Measurements from ENCODE around the gene CAPN9.

The CAPN9 gene

DNA sequence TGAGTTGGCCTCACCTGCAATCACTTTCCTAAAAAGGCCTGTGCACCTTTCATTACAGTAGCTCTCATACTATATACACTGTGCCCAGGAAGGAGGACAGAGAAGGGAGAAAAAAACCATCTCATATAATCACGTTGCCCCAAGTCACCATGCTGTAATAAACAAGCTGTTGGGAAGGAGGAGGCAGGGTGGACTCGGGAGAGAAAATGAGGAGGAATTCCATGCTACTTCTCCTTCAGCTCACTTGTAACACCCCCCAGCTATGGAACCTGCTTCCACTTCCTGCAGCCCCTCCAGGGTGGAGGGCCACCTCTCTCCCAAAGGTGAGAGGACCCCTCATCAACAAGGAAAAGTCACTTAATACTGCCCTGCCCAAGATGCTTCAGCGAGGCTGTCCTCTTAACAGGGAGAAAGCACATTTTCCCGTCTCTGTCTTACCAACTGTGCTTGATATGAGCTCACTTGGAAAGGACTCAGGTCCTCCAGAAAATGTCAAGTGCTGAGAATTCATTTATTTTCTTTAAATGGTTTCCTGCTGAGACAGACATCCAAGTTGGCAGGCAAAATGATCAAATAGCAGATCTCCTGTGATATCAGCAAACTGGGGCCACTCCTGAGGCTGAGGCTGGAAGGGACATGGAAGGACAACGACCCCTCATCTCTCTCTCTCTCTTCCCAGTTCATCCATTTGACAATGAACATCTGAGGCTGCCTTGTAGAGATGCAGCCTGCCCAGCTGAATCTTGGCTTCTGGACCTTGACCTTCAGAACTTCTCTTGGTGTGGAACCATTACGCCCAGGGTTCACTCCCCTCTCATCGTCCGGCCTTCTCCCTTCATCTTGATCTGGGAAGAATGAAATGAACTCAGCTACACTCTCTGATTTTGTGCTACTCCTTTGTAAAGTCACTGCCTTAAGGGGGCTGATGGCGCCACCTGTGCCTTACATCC, 54.0 kb downstream of the CAPN9 start:
- DNase-seq: no peak

DNA sequence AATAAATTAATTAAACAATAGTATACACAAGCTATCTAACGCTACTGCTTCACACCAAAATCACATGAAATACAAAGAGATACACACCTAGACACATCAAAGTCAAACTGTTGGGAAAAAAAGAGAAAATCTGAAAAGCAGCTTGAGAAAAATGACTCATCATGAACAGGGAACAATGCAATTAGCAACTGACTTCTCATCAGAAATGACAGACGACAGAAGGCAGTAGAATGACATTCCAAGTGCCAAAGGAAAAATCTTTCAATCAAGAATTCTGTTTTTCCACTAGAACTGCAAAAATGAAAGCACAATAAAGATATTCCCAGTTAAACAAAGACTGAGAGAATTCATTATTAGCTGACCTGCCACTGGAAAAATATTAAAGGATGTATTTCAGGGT, 57.2 kb downstream of the CAPN9 start:
- no peak for DNase-seq

DNA sequence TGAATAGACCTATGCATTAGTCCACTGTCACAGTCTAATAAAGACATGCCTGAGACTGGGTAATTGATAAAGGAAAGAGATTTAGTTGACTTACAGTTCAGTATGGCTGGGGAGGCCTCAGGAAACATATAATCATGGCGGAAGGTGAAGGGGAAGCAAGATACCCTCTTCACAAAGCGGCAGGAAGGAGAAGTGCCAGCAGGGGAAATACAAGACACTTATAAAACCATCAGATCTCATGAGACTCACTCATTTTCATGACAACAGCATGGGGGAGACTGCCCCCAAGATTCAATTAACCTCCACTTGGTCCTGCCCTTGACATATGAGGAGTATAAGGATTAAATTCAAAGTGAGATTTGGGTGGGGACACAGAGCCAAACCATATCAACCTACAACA, 59.4 kb downstream of the CAPN9 start:
- DNase-seq: no peak

DNA sequence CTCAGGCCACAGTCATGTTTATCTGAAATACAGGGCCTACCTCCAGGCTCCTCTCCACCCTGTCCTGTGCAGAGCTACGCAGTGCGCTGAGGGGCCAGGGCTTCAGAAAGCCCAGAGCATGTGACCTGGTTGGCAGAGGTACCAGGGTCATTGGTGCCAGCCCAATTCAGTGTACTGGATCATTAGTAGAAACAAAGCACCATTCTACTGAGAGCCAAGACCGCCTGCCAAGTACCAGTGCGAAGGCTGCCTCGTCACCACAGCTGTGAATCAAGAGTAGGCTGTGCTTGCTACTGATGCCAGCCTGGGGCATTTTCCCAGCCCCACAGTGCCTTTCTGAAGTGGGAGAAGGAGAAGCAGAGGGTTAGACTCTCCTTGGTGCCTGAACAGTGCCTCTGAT, 59.8 kb downstream of the CAPN9 start:
- no peak for DNase-seq

DNA sequence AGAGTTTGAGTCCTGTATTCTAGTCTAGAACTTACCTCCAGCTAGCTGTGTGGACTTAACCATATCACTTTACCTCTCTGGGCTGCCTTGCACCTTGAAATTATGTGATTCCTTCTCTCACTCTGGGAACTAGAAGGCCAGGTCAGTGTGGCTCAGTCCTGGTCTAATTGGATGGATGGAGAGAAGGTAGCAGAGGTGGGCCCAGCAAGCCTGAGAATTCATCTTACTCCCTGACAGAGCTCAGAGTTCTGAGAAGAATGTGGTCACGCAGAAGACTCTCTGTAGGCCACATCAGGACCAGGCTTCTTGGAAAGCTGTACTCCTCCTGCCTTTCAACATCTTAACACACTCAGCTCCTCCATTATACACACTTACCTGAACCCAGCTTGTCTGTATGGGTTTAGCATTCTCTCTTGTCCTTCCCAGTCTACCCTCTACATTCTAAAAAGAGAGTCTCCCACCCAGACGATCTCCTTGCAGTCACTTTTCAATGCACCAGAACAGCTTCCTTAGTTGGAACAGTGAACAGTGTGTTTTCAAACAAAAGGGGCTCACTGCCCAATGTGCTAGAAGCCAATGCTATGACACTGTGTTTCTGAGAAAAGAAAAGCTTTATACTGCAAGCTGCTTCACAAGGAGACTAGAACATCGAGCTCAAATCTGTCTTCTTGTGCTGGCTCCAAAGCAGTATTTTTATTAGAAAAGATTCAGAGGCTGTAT, 60.5 kb downstream of the CAPN9 start:
- no peak for DNase-seq

DNA sequence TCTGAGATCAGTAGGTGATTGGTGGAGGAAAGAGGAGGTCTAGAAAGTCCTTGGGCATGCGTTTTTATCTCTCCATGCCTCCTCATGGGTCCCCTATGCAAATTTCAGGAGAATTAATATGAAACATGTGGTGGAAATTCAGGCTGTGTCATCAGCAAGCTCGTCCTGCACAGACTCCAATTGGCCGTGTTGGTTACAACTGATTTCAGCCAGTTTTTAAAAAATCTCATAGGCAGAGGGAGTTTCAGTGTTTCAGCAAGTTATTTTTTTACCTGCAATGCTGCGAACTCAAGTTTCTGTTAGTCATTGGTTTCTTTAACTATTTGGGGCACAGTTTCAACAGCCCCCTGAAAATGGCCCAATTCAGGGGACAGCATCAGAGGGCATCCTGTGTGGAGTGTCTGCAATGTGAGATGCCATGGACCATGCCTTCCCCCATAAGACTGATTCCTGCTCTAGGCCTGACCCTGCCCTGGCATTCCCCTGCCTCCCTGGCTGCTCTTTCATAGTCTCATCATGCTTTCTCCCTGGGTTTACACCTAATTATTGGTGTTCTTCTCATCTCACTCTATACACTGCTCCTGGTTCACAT, 61.2 kb downstream of the CAPN9 start:
- no peak for DNase-seq

DNA sequence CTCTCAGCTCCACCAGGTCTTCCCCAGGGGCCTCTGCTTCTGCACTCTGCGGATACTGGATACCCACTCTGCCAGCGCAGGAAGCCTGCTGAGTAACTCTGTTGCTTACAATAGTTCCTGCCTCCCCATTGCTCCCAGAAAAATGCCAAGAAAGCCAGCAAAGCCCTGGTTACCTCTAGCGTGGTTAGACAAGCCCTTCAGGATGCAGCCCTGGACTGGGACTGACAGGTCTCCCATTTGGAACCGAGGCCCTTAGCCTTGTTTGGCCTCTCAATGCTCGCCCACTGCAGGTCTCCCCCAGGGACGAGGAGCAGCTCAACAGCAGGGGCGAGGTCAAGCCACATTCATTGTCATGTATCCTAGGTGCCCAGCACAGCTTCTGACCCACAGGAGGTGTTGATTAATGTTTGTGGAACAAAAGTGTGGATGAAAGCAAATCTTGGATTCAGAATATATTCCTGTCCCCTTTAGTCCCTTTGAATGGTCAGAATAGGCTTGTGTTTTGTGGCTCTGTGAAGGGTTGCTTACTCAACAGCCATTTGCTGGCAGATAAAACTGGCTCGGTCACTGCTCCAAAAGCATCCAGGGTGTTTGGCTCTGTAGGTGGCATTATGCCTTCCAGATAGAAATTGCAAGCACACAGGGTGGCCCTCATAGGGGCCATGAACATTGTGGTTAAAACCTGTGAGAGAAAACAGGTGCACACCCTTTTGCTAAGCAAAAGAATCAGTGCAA, 62.2 kb downstream of the CAPN9 start:
- DNase-seq: no peak

DNA sequence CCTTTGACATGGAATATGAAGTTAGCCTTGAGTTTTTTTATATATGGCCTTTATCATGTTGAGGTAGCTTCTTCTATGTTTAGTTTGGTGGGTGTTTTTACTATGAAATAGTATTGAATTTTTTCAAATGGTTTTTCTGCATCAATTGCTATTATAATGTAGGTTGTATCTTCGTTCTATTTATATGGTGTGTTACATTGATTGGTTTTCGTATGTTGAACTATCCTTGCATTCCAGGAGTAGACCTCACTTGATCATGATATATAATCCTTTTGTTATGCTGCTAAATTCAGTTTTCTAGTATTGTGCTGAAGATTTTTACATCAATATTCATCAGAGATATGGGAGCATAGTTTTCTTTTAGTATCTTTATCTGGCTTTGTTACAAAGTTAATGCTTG, 65.4 kb downstream of the CAPN9 start:
- DNase-seq: no peak

DNA sequence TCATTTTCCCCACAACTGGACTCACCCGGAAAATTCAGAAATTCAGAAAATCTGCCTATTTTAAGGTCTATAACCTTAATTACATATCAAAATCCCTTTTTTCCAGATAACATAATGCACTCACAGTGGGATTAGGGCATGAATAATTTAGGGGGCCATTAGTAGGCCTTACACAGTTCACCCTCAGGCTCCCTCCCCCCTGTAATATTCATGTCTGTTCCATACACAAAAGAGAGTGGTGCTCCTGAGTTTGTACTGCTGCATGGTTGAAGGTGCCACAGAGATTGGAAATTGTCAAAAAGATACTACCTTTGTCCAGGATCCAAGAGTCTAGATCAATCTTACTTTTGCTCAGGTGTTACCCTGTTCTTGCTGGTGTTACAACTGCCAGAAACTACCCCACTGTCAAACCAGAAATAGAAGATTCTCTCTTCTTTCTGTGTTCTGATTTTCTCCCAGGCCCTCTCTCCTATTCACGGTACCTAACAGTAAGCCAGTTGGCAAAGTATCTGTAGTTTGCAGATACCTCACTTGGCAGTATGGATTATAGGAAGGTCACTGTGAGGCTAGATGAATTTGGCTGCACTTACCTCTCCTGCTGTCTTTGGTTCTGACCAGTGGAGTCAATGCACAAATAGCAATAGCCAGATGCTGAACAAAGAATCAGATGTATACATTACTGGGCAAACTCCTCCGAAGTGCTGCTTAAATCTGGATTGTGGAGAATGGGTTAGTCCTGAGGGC, 67.9 kb downstream of the CAPN9 start:
- no peak for DNase-seq

DNA sequence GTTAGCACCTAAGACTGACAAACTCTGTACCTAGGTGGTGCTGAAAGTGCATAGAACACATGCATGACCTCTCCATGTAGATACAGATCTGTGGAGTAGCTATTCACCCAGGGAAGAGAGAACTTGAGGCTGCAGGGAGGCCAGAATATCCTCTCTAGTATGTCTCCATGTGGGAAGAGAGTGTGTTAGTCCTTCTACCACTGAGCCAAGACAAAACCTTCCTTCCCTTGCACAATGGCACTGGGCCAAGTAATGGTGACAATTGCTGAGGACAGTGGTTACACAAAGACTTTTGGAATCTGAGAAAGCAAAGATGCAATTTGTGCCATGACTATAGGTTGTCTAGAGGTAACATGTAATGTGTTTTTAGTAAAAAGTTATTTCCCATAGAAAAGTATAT, 68.8 kb downstream of the CAPN9 start:
- DNase-seq: no peak

DNA sequence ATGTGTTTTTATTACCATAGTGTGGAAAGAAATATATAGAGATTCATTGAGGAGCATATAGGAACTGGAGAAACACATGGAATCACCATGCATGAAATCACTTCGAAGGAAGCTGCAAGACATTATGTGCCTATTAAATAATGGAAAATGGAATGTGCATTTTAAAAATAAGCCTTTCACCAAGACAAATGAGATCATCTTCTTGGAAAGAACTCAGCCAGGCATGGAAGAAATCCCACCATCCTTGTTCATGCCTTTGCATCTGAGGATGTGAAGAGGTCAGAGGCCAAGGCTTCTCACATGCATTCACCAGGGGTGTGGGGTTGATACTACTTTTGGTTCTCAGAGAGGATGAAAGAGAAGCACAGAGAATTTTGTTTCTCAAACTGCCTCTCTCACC, 71.2 kb downstream of the CAPN9 start:
- no peak for DNase-seq

DNA sequence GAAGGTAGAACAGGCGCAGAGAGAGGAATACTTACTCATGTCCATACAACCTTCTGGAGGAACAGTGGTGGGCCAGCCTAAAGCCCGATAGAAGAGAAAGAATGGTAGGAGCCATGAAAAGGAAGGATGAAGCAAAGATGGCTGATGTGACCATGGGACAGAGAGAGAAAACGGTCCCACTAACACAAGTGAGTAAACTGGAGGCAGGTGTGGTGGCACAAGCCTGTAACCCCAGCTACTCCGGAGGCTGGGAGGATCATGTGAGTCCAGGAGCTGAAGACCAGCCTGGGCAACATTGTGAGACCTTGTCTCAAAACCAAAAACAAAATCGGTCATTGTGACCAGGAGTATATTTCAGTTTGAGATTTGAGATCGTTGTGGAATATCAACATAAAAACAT, 71.7 kb downstream of the CAPN9 start:
- DNase-seq: no peak

DNA sequence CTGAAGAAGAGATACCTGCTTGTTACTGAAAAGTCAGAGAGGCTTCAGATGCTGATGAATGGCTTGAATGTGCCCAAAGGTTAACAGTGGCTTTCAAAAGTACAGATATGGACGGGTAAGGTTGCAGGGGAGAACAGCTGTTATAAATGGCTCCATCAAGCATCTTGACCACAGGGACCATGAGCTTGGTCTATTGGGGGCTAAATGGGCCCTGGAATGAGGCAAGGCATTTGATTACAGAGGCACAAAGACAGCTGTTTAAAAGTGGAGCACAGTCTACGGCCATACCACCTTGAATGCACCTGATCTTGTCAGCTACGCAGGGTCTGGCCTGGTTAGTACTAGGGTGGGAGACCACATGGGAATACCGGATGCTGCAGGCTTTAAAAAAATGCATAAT, 72.8 kb downstream of the CAPN9 start:
- DNase-seq: no peak

DNA sequence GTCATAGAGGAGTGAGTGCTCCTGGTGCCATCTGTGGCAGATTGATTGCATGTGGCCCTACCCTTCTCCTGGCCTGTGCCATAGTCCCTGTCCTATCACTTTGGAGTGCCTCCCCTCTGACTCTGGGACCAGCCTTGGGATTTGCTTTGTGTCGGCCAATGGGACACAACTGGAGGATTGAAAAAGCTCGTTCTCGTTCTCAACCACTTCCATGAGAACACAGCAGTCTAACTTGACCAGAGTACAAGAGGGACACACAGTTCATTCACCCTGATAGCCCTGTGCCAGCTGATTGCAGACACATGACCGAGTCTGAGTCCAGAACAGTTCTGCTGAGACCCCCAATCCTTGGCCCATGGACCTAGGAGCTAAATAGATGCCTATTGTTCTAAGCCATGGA, 73.4 kb downstream of the CAPN9 start:
- DNase-seq: no peak

DNA sequence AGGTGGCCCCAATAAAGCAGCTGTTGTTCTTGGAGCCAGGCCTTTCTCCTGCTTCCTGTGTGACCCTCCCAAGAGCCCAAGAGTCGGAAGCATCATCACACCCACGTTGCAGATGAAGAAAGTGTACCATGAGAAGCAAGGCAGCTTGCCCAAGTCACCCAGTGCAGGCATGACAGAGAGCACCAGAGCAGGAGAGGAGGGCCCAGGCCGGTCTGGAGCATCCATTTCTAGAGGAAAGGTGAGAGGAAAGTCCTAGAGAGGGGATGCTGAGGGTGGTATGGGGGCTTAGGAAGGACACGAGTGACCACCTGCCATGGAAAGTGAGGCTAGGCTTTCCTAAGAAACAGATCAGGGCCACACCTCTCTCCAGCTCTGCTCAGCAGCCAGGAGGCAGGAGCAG, 74.2 kb downstream of the CAPN9 start:
- no peak for DNase-seq

DNA sequence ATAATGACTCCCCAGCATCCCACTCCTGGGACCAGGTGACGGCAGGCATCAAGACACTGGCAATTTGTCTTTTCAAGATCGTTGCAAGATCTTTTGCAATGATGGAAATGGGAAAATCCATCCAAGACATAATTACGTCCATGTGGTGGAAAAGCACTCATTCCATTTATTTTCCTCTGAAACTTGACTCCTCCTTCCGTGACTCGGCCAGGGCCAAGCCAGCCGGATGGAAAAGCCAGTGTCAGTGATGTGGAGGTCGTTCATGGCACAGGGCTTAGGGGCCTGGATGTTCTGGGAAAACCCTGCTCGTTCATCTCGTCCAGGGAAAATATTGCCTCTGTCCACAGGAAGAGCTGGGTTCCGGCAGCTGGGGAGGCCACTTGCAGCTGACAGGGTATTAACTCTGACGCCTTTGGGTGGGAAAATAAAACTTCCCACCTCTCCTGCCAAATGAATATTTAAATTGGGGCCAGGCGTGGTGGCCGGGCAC, 74.9 kb downstream of the CAPN9 start:
- no peak for DNase-seq

DNA sequence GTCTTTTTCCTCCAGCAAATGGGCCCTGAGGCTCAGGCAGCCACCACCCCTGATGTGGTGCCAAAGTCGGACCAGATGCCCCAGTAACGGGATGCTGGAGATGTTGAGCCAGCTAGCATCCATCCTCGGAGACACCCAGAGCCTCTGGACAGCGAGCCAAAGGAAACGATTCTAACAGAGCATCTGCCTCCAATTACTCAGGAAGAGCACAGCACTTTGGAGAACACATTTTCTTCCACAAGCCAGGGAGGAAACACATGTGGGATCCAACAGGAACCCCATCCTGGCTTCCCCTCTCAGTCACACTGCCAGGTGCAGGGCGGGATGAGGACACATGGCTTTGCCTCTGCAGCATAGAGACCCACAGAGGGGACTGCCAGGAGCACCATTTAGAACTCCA, 76.2 kb downstream of the CAPN9 start:
- DNase-seq: no peak

DNA sequence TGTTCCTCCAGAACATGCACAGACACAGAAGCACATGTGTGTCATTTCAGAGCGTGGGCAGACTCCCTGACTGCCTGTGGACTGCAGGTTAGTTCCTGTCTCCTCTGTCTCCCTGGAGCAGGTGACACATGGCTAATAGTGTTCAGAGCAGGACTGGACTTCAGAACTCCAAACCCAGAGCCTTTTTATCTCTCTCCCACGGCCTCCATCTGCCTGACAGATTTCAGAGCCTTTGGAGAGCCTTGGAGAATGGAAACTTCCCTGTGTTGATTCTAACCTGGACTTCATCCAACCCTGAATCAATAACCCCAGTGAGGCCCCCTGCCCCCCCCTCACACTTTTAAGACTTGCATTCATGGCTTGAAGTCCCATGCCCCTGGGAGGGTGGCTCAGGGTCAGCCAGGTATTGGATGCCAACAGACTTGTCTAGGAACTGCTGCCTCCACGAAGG, 76.8 kb downstream of the CAPN9 start:
- DNase-seq: no peak

DNA sequence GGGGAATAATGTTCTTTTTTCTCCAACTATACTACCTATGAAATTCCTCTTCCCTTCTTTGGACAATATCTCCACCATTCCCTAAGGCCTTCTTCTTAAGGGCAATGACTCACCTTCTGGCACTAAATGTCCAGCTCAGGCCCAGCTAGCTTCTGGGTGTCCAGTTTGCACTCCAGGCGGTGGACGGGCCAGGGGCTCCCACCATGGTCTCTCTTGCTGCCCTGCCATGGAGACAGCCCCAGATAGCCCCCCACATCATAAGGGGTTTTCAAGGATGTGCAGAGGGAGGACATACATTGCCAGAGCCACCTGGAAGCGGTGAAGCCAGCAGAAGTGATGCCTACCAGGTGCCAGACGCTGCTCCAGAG, 77.3 kb downstream of the CAPN9 start:
- no peak for DNase-seq

DNA sequence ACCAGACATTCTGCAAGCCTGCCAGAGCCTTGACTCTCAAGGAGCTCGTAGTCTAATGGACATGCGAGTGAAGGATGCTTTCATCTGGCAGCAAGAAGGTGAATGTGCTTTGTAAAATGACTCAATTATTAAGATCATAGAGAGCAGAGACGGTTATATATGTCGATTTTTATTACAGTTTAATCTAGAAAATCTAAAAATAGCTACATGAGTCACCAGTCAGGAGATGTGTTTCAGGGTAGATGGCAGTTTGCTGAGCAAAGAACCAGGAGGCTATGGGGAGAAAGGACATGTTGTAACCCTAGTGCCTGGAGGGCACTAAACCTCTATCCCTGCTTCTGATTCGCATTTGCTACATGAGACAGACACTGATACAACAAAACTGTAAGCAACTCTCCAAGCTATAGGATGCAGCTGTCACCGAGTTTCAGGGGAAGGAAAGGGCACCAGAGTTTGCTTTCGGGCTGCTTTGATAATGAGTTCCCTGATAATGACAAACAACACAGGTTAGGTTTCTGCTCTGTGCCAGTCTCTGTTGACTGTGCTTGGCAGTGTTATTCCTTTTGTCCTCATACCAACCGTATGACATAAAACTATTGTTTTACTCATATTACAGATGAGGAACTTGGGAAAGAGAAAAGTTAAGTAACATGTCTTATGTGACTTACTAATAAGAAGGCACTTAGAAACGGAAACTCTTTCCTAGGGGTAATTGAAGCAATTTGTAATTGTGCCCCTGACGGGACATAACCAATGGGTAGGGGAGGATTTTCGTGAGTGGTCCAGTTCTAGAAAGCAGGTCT, 77.9 kb downstream of the CAPN9 start:
- DNase-seq: no peak

DNA sequence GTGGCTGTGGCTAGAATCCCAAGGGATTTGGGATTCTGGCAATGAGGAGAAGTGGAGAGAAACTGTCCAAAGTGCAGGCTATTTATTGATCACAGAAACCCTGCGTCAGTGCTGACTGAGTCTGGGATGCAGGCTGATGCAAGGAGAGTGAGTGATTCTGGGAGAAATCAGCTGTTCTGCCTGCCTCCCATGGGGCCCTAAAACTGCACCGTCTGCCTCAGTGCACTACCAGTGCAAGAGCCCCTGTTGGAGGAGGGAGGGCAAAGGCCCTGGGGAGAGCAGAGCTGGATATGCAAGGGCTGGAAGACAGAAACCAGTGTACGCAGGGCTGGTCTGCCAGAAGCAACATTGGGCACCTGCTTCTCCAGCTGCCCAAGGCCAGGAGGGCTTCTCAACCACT, 78.6 kb downstream of the CAPN9 start:
- DNase-seq: no peak
